A549 (cell line): Measurements from ENCODE around the gene MED19. TPM values are rescaled to one million over a fixed set of nuclear protein-coding genes. Genes with fewer than 3 reads are reported as not detected.
A peak's percentile ranks its signal among the peaks of the same experiment; 100 is the strongest.

Source experiments
- ATAC-seq, 2 experiments: fragments of 200-7000 bp in 1 of 2; fragments of >200 bp in 1 of 2; cut with Nextera tagmentation in 1 of 2; cut with Tn5 transposase in 1 of 2; 3 replicates each; pipeline versions ENCODE4 v1.8.0 to v1.9.1; 2018 to 2020; ENCODE audit warnings: mild to moderate bottlenecking in 1 of 2, moderate library complexity in 1 of 2
- CTCF ChIA-PET: fragments of 300-600 bp; sonication (Branson Sonifier 250); formaldehyde crosslinking; extraction: SDS; loops from one replicate; lab custom pipeline; 2021; ENCODE audit warnings: antibody characterized with exemption, inconsistent platforms; lab: Yijun Ruan, JAX
- POLR2A ChIA-PET: fragments of 350-600 bp; formaldehyde crosslinking; extraction: SDS; loops from one replicate; lab custom pipeline; 2021; ENCODE audit warnings: antibody characterized with exemption, inconsistent platforms; lab: Yijun Ruan, JAX
- DNase-seq, 2 experiments: peaks; one replicate each; pipeline versions ENCODE4 v3.0.0 to v3.0.0-alpha.2; 2011 to 2016; ENCODE audit warnings: low read depth in 1 of 2, low spot score in 1 of 2
- FAIRE-seq: peaks from 2 replicates; lab custom pipeline; 2011; peaks lifted over from hg19 to GRCh38; lab: Jason Lieb, UNC
- H3K27ac ChIP-seq, 2 experiments: fragments of >200 bp; sonication (Bioruptor Twin); formaldehyde crosslinking; 3 replicates each; pipeline ENCODE4 v1.5.1; 2016 to 2017
- H3K4me1 ChIP-seq: fragments of >200 bp; sonication (Bioruptor Twin); formaldehyde crosslinking; 3 replicates; pipeline ENCODE4 v1.6.1; 2016
- H3K4me2 ChIP-seq: fragments of >200 bp; sonication (Bioruptor Twin); formaldehyde crosslinking; 3 replicates; pipeline ENCODE4 v1.6.1; 2016
- H3K4me3 ChIP-seq: fragments of >200 bp; sonication (Bioruptor Twin); formaldehyde crosslinking; 3 replicates; pipeline ENCODE4 v1.5.1; 2016
- H3K9me3 ChIP-seq: fragments of >200 bp; sonication (Bioruptor Twin); formaldehyde crosslinking; 3 replicates; pipeline ENCODE4 v1.6.1; 2016
- BHLHE40 ChIP-seq: IDR thresholded peaks from 2 replicates; pipeline ENCODE4 v1.6.1; 2012; ENCODE audit warnings: low read depth, low read length, inconsistent platforms
- CBX2 ChIP-seq: fragments of 200-600 bp; sonication (generic); IDR thresholded peaks from 2 replicates; pipeline ENCODE4 v1.6.1; 2016; ENCODE audit warnings: low read depth, mild to moderate bottlenecking, borderline replicate concordance
- CHD2 ChIP-seq: fragments of 150-350 bp; IDR thresholded peaks from 2 replicates; pipeline ENCODE4 v1.6.1; 2014; ENCODE audit warnings: low read length; ENCODE audit not compliant: partially characterized antibody
- CHD4 ChIP-seq: fragments of 200-600 bp; sonication (generic); IDR thresholded peaks from 2 replicates; pipeline ENCODE4 v1.6.1; 2016; ENCODE audit warnings: antibody characterized with exemption, mild to moderate bottlenecking, borderline replicate concordance
- CTCF ChIP-seq: fragments of >200 bp; sonication (Bioruptor Twin); formaldehyde crosslinking; IDR thresholded peaks from 3 replicates; pipeline ENCODE4 v1.5.1; 2016
- EHF ChIP-seq: fragments of 250-450 bp; sonication (Bioruptor Pico); IDR thresholded peaks from 2 replicates; pipeline ENCODE4 v1.5.0; 2020; ENCODE audit warnings: mild to moderate bottlenecking
- ELK1 ChIP-seq: fragments of 150-350 bp; IDR thresholded peaks from 2 replicates; pipeline ENCODE4 v1.6.1; 2014; ENCODE audit warnings: low read depth, mild to moderate bottlenecking, low read length
- FOSL2 ChIP-seq, 2 experiments: fragments of 450-650 bp in 1 of 2; fragments of >200 bp in 1 of 2; sonication (Bioruptor Twin) in 1 of 2; formaldehyde crosslinking; IDR thresholded peaks; 2 replicates each; pipeline versions ENCODE4 v1.5.0 to v1.6.1; 2016 to 2020; ENCODE audit warnings: mild to moderate bottlenecking in 1 of 2, moderate library complexity in 1 of 2
- FOXS1 ChIP-seq: fragments of 250-450 bp; sonication (Bioruptor Pico); IDR thresholded peaks from 2 replicates; pipeline ENCODE4 v1.5.0; 2020; ENCODE audit warnings: mild to moderate bottlenecking, moderate library complexity
- GATA3 ChIP-seq: IDR thresholded peaks from 2 replicates; pipeline ENCODE4 v1.6.1; 2012; ENCODE audit warnings: borderline replicate concordance
- HES2 ChIP-seq: fragments of >200 bp; sonication (Bioruptor Twin); formaldehyde crosslinking; IDR thresholded peaks from 2 replicates; pipeline ENCODE4 v1.6.1; 2016
- HOXA7 ChIP-seq: fragments of 250-450 bp; sonication (Bioruptor Pico); IDR thresholded peaks from 2 replicates; pipeline ENCODE4 v1.5.0; 2020; ENCODE audit warnings: mild to moderate bottlenecking, moderate library complexity
- HOXB5 ChIP-seq: fragments of 250-450 bp; sonication (Bioruptor Pico); IDR thresholded peaks from 2 replicates; pipeline ENCODE4 v1.5.0; 2020; ENCODE audit warnings: mild to moderate bottlenecking, moderate library complexity
- KDM1A ChIP-seq: fragments of 200-600 bp; sonication (generic); IDR thresholded peaks from 2 replicates; pipeline ENCODE4 v1.6.1; 2016; ENCODE audit warnings: low read depth, mild to moderate bottlenecking
- KDM5A ChIP-seq: fragments of 200-600 bp; sonication (generic); IDR thresholded peaks from 2 replicates; pipeline ENCODE4 v1.6.1; 2016; ENCODE audit warnings: antibody characterized with exemption, mild to moderate bottlenecking
- MYC ChIP-seq: IDR thresholded peaks from 2 replicates; pipeline ENCODE4 v1.6.1; 2012; ENCODE audit warnings: mild to moderate bottlenecking, inconsistent platforms, low read length, improper control_type of control experiment, borderline replicate concordance
- RCOR1 ChIP-seq: fragments of 150-350 bp; IDR thresholded peaks from 2 replicates; pipeline ENCODE4 v1.6.1; 2014; ENCODE audit warnings: antibody characterized with exemption, low read length, low read depth
- RFX5 ChIP-seq: fragments of 450-650 bp; IDR thresholded peaks from 2 replicates; pipeline ENCODE4 v1.7.1; 2014; ENCODE audit warnings: antibody characterized with exemption, mild to moderate bottlenecking, moderate library complexity
- USF2 ChIP-seq: fragments of 450-650 bp; IDR thresholded peaks from 2 replicates; pipeline ENCODE4 v1.6.1; 2014; ENCODE audit warnings: antibody characterized with exemption
- WGBS: methylation state at CpG from one replicate; pipeline ENCODE4 v1.1.6; 2017; ENCODE audit errors: missing lambda C conversion rate; 5-methylcytosine and 5-hydroxymethylcytosine counted together
- polyA plus RNA-seq, 4 experiments: library from polyadenylated mRNA; depleted of rRNA in 3 of 4; stranded (reverse); fragments of >200 nt; fragmentation: RNase III in 1 of 4; extraction: RNeasy Plus Mini Kit Qiagen cat#74134 plus additional on column Dnase treatment in 1 of 4; gene quantifications; 2 replicates in 3 of 4; 3 replicates in 1 of 4; pipeline ENCODE4 v1.2.3, GENCODE V29; 2011 to 2017

MED19 gene
- polyA plus RNA-seq, 2 of the 4 experiments (the other 2 are of a cell fraction), result 23.3 to 38.5 TPM

GRCh38 chr11:57741132-57742086, 29.4 kb upstream of the MED19 start, which contains the start of gene SELENOH (continued):
- no peak for TF ChIP-seq RCOR1
- TF ChIP-seq HOXA7, result 0 out of 2 replicates have a peak, but pooled peaks have one; percentile 73
- peak; percentile 35 for TF ChIP-seq KDM5A
- peak; percentile 76 for TF ChIP-seq GATA3
- no peak for TF ChIP-seq CHD4
- no peak for TF ChIP-seq KDM1A
- TF ChIP-seq RFX5, result peak; percentile 92
- TF ChIP-seq MYC, result peak; percentile 98
- TF ChIP-seq EHF (CRISPR knock-in tag), result no peak
- TF ChIP-seq, all 56 proteins: peak for 24

- H3K9me3 ChIP-seq, result no peaks in the 10 kb centered on the region
- peaks cover 6% of the 10 kb centered on the region; the same call in 2 of the 3 replicates for H3K4me1 ChIP-seq
- CTCF ChIA-PET, result interaction anchor here (1.2 to 1.9 kb wide), 4 partner anchors 7 to 65 kb away, joined by 4 to 7 read pairs (median 4); partner anchors contain the start of gene BTBD18
- no peak overlapping the region for H3K4me3 ChIP-seq
- H3K4me2 ChIP-seq, result no peak overlapping the region
- TF ChIP-seq HES2 (no peak), FOSL2 (IDR thresholded peaks at IDR 0.05) (no peak), FOSL2 (CRISPR knock-in tag; IDR thresholded peaks at IDR 0.05) (no peak), HOXB5 (no peak), HOXA7 (no peak), EHF (CRISPR knock-in tag) (no peak), ELK1 (no peak), CTCF (no peak), FOXS1 (CRISPR knock-in tag) (no peak), MYC (no peak), GATA3 (no peak), USF2 (no peak), CBX2 (no peak), CHD2 (no peak), BHLHE40 (no peak)
- FAIRE-seq (no peak), ATAC-seq (no peak), DNase-seq (no peak)
- POLR2A ChIA-PET, result interaction anchor here (0.6 to 1.6 kb wide), 2 partner anchors 14 to 24 kb away, joined by 4 to 5 read pairs; partner anchors contain the start of genes MED19 and TMX2
- H3K27ac ChIP-seq, result no peak overlapping the region
- WGBS, result 84% methylated on average over 3 of the region's 3 CpGs
Measured at GRCh38 chr11:57735619-57736298, 23.7 kb upstream of the MED19 start.
